ENCODE measurements around the gene KCNIP4.

DNA sequence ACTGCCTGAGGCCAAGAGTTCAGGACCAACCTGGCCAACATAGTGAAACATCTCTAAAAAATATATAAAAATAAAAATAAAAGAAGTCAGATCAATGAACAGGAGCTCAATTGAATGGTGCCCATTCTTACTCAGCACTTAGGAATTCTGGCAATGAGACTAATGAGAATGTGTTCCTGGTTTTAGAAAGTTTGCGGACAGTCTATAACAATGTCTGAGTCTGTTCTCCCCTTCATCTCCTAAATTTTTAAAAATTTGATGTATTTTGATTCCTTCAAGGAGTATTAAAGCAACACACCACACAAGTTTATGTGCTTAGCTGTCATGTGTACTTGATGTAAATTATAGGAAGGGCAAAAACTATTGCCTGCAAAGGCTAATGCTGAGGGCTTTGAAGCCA is 30.6 kb upstream of the KCNIP4 start:
- TF ChIP-seq, protein P1, sequence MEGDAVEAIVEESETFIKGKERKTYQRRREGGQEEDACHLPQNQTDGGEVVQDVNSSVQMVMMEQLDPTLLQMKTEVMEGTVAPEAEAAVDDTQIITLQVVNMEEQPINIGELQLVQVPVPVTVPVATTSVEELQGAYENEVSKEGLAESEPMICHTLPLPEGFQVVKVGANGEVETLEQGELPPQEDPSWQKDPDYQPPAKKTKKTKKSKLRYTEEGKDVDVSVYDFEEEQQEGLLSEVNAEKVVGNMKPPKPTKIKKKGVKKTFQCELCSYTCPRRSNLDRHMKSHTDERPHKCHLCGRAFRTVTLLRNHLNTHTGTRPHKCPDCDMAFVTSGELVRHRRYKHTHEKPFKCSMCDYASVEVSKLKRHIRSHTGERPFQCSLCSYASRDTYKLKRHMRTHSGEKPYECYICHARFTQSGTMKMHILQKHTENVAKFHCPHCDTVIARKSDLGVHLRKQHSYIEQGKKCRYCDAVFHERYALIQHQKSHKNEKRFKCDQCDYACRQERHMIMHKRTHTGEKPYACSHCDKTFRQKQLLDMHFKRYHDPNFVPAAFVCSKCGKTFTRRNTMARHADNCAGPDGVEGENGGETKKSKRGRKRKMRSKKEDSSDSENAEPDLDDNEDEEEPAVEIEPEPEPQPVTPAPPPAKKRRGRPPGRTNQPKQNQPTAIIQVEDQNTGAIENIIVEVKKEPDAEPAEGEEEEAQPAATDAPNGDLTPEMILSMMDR (IDR thresholded peaks at IDR 0.05): no peak
- no peak for TF ChIP-seq POLR2A (IDR thresholded peaks at IDR 0.05)
